GM18873 (cell line): Measurements from ENCODE around the gene TOR2A.
A peak's percentile ranks its signal among the peaks of the same experiment; 100 is the strongest.

ENCODE experiments used
- ATAC-seq: cut with Tn5 transposase; IDR thresholded peaks from one replicate; pipeline ENCODE4 v1.9.1; 2021; ENCODE audit warnings: mild to moderate bottlenecking, moderate library complexity, moderate number of reproducible peaks; ENCODE audit not compliant: unreplicated experiment, low FRiP score

Gene TOR2A

GRCh38 chr9:127746959-127747569, 12.0 kb upstream of the TOR2A start:
- ATAC-seq = no peak

GRCh38 chr9:127744398-127745110, 9.5 kb upstream of the TOR2A start:
- no peak for ATAC-seq

DNA sequence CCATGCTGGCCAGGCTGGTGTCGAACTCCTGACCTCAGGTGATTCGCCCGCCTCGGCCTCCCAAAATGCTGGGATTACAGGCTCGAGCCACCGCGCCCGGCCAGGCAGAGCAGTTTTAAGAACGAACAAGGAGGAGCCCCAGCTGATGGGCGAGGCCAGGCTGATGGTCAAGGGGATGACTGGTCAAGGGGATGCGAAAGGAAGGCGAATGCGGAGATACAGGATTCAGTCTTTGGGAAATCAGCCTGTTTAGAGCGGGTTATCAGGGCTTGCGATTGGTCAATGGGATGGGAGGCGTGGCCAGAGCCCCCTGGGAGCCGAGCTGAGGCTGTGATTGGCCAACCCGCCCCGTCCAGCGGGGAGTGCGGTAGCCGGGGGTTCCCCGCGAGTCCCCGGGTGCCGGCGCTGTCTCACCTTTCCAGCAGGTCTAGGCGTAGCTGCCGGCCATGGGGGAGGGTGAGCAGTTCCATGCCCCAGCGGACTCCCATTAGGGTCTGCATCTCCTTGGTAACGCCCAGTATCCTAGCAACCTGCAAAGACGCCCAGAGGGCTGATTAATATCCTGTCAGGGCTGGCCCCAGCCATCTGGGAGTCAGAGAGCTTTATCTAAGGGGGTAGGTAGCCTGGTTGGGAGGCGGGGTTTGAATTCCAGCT, 7.5 kb upstream of the TOR2A start:
- no peak for ATAC-seq

GRCh38 chr9:127741831-127742434, 6.8 kb upstream of the TOR2A start:
- ATAC-seq = no peak

DNA sequence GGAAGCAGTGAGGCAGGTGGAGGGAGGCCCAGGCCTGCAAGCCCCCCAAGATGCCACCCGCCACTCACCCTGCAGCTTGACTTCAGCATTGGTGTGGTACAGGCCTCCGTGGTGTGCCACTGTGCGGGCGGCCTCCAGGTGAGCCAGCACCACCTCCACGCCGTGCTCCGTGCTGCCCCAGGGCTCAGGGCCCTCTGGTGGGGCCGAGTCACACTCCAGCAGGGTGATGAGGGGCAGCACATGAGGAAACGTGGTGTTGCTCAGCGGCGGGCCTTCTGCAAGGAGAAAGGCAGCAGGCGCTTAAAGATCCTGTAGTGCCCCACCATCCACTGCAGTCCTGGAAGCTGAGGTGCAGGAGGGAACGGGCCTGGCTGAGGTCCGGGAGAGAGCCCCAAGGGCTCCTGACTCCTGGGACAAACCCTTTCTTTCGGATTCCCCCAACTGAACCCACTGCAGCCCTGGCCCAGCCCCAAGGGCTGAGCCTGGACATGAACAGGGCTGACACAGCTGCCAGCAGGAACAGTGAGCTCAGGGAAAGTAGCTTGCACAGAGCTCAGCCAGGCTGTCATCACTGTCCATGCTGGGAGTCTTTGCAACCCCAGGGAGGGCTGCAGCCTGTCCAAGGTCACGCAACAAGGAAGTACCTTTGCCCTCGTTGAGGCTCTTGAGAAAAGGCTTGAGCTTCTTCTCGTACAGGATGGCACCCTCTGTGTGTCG, 4.7 kb upstream of the TOR2A start:
- no peak for ATAC-seq

GRCh38 chr9:127738666-127739065, 3.6 kb upstream of the TOR2A start:
- ATAC-seq = no peak

DNA sequence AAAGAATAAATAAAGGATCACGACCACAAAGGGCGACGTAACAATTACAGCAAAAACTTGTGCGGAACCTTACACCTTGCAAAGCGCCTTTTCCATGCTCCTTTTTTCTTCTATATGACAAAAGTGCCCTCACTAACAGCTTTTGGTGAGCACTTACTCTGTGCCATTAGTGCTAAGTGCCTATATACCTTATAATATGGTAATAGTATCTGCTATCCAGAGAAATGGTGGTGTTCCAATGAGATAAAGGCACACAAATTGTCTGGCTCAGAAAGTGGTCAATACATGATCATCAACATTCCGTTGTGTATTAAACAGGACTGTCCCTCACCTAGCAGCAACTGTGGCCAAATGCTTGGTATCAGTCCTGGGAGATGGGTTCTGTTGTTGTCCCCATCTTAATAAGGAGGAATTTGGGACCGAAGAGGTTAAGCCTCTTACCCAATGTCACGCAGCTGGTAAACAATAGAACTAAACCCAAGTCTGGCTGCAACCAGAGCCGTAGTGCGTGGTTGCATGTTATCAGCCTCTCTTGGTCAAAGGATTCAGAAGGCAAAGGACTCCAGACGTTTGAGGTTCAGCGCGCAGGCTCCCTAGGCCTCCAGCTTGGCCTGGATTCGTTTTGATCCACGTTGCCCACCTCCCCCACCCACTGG, 564 bp upstream of the TOR2A start:
- ATAC-seq = peak; percentile 3

DNA sequence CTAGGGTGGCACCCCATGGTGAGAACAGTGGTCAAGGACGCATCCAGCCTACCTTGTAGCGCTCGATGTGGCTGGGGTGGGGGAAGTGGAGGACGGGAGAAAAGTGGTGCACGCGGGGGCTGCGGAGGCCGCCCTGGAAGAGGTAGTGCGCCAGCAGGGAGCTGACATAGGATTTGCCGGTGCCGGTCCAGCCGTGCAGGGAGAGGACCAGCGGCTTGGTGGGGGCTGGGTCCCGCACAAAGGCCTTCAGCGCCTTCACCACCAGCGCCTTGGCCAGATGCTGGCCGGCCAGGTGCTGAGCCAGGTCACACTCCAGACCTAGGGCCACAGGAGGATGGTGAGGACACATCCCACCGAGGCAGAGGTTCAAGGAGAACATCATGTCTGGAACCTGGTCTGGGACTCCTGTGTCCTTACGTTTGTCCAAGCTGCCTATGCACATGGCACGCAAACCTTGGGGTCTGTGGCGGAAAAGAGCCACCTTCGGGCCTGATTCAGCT, 797 bp downstream of the TOR2A start:
- no peak for ATAC-seq

- no peak for ATAC-seq
These were observed 1.5 kb downstream of the TOR2A start for GRCh38 chr9:127733614-127734013.

DNA sequence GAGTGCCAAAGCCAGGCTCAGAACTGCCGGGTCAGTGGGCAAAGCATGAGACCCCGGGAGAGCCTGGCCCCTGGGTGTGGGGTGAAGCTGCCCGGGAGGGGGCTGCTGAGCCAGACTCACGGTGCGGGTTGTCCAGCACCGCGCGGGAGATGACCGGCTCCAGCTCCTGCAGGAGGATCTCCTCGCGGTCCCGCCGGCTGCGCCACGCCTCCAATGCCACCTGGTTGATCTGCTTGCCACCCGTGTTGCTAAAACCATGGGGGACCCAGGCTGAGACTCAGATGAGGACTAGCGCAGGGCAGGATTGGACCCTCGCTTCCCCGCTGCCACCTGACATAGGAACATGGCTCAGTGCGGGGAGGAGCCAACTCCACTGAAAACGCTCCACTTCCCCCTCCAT, 2.6 kb downstream of the TOR2A start:
- no peak for ATAC-seq

DNA sequence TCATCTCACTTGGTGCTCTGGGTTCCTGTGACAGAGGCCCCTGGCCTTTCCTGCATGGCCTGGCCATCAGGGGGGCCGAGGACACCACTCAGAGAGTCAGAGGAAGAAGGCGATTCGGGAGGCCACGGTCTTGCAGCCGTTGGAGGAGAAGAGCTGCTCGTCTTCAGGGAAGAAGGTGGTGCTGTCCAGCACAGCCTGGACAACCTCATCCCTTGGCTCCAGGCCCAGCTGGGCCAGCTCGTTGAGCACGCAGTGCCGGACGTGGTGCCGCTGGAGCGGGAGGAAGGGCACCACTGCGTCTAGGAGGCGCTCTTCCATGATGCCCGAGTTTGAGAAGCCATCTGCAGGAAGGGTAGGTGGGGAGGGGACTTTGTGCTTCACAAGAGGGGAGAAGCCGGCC, 3.2 kb downstream of the TOR2A start:
- no peak for ATAC-seq

GRCh38 chr9:127730799-127731410, 4.2 kb downstream of the TOR2A start:
- no peak for ATAC-seq

DNA sequence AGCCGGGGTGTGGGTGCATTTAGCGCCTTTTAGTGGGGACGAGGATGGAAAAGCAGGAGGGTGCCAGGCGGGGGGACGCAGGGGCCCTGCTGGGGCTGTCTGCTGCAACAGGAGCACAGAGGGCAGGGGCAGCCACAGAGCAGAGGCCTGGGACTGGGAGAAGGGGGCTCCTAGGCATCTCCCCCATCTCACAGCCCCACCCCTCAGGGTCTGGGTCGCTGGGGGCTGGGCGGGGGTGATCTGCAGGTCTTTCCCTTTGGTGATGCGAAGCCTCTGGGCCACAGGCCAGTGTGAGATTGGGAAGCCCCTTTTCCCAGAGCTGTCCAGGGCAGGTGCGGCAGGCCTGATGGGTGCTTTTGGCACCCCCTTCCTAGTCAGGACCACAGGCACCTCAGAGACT, 4.8 kb downstream of the TOR2A start:
- no peak for ATAC-seq

- no peak for ATAC-seq
These were observed 5.4 kb downstream of the TOR2A start for GRCh38 chr9:127729522-127730256.

DNA sequence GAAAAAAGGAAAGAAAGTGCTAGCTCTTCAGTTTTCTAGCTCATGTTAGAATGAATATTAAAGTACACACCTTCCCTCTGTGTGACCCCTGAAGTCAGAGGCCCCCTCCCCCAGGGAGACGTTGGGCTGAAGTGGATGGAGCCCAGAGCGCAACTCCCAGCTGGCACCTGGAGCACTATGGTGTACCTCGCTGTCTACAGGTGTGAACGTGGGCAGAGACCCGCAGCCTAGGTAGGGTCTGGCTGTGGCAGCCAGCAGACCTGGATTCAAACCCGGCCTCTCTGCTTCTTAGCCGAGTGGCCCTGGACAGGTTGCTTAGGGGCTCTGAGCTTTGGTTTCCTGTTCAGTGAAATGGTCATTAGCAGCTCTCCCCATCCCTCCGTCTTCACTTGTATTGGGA, 6.3 kb downstream of the TOR2A start:
- no peak for ATAC-seq

- no peak for ATAC-seq
These were observed 8.2 kb downstream of the TOR2A start for GRCh38 chr9:127726871-127727270.

GRCh38 chr9:127724012-127724411, 11.1 kb downstream of the TOR2A start:
- no peak for ATAC-seq

GRCh38 chr9:127723444-127723843, 11.7 kb downstream of the TOR2A start:
- ATAC-seq = no peak

DNA sequence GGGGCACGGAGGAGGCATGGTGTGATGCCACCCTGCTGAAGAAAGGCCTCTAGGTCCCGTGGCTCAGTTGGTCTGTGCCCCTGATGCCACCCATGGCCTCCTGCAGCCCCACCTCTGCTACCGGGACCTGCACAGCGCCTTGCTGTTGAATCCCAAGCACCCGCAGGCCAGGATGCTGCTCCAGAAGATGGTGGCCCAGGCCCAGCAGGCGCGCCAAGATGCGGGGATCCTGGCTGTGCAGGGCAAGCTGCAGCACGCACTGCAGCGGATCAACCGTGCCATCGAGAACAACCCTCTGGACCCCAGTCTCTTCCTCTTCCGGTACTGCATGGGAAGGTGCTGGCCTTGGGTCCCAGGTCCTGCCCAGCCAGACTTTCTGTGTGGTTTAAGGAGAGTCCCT, 12.1 kb downstream of the TOR2A start:
- ATAC-seq = no peak
